Germinal center (tissue), 1 donor: ENCODE measurements around the gene ADGRD1.

Experiments used
- DNase-seq: peaks from one replicate; pipeline ENCODE4 v3.0.0; 2012; ENCODE audit warnings: mixed read lengths, low spot score

The ADGRD1 gene

GRCh38 chr12:131102991-131103668, 149.4 kb downstream of the ADGRD1 start:
- no peak for DNase-seq

GRCh38 chr12:131103669-131104462, 150.2 kb downstream of the ADGRD1 start:
- DNase-seq = no peak

- DNase-seq = peak; percentile 66
These were observed 151.0 kb downstream of the ADGRD1 start for GRCh38 chr12:131104463-131105350.

GRCh38 chr12:131105351-131105735, 151.6 kb downstream of the ADGRD1 start:
- no peak for DNase-seq

DNA sequence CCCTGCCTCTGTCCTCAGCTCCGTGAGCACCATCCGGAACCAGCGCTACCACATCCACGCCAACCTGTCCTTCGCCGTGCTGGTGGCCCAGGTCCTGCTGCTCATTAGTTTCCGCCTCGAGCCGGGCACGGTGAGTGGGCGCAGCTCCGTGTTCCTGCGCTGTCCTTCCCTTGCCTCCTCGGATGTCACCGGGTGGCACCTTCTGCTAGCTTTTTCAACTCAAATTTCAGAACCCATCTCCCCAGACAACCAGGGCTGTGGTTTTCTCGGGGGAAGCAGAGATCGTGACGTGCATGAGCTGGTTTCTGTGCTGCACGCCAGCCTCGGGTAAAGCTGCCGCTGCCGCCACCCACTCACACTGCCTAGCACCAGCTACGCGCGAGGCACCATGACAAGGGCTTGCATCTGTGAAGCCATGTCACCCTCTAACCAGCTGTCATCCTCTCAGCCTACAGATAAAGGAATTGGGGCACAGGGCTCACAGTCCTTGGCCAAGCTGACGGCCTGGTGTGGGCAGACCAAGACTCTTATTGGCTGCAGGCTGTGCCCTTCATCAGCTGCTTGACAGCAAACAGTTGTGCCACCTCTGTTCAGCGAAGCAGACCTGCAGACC, 152.1 kb downstream of the ADGRD1 start:
- DNase-seq = no peak

GRCh38 chr12:131106349-131106941, 152.7 kb downstream of the ADGRD1 start:
- no peak for DNase-seq

GRCh38 chr12:131108177-131108955, 154.7 kb downstream of the ADGRD1 start:
- no peak for DNase-seq

DNA sequence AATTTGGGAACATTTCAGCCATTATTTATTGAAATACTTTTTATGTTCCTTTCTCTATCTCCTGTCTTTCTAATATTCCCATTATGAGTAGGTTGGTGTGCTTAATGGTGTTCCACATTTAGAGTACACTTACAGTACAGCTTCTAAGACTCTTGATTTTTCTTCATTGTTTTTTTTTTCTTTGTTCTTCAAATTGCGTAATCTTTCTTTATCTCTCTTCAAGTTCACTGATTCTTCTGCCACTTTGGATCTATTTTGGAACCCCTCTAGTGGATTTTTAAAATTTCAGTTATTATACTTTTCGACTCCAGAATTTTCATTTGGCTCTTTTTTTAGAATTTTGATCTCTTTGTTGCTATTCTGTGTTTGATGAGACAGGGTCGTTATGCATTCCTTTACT, 157.7 kb downstream of the ADGRD1 start:
- no peak for DNase-seq

DNA sequence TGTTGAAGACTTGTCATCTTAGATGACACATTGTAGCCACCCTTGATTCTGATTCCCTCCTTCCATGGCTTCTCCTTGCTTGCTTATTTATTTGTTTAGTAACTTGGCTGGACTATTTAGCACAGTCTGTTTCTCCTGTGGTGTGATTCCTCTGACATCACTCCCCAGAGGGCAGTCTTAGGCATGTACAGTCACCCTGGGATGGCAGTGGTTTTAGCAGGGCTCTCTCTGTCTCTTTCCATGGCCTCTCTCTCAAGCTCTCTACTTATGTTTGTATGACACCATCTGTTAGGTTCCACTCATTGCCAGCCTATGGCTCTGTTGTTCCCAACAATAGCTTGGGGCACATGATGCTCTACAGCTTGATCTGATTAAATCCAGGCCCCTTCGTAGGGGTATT, 158.3 kb downstream of the ADGRD1 start:
- no peak for DNase-seq

GRCh38 chr12:131112700-131113290, 159.1 kb downstream of the ADGRD1 start:
- DNase-seq = no peak

DNA sequence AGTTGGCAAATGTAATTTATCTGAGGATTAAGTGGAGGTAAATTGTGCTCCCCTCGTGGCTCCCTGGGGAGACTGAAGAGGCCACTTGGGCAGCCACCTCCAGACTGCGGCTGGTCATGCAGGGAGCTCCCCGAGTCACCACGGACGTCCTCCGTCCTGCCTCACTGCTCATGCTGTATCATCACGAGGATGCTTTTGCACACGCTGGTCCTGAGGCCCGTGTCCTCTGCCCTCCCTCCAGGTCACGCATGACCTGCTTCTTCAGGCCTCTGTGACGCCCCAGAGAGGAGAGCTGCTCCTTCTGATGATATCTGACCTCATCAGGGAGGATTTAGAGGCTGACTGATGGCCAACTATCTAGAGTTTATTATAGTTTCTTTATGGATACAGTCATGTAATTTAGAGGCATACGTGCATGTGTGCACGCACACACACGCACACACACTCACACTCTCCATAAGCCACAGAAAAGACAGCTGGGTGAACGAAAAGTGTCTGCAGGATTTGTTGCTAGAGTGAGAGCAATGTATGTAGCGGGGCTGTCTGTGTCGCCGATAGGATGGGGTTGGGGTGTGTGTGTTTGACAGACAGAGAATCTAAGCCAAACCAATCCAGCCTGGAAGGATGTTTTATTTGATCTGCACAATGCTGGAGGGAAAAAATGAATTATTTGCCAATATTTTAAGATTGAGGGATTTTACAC, 160.0 kb downstream of the ADGRD1 start:
- no peak for DNase-seq

- DNase-seq = no peak
These were observed 160.6 kb downstream of the ADGRD1 start for GRCh38 chr12:131114271-131114670.

DNA sequence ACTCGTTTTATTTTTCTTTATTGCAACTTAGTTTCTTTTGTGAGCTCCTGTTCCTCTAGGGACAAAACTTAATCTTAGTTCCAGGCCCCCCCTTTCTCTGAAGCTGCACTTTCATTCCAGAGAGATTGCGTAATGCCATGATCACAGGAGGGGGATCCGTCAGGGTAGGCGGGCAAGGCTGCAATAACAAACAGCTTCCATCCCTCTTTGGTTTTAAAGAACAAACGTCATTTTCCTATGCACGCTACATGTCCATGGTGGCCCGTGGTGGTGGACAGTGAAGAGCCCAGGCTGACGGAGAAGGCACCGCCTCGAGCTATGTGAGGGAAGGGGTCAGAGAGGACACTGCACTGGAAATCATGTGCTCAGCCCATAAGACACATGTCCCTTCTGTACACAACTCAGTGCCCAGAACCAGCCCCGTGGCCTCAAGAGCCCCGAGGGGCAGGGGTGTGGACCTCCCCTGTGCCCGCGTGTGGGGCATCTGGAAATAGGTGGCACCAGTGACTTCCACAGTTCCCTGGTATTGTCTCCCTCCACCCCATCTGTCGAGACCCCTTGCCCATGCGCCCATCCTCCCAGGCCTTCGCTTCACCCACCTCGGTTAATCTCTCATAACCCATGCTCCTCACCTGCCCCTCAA, 161.4 kb downstream of the ADGRD1 start:
- DNase-seq = no peak

GRCh38 chr12:131115766-131116467, 162.2 kb downstream of the ADGRD1 start:
- no peak for DNase-seq

- DNase-seq = no peak
These were observed 162.9 kb downstream of the ADGRD1 start for GRCh38 chr12:131116468-131117117.

DNA sequence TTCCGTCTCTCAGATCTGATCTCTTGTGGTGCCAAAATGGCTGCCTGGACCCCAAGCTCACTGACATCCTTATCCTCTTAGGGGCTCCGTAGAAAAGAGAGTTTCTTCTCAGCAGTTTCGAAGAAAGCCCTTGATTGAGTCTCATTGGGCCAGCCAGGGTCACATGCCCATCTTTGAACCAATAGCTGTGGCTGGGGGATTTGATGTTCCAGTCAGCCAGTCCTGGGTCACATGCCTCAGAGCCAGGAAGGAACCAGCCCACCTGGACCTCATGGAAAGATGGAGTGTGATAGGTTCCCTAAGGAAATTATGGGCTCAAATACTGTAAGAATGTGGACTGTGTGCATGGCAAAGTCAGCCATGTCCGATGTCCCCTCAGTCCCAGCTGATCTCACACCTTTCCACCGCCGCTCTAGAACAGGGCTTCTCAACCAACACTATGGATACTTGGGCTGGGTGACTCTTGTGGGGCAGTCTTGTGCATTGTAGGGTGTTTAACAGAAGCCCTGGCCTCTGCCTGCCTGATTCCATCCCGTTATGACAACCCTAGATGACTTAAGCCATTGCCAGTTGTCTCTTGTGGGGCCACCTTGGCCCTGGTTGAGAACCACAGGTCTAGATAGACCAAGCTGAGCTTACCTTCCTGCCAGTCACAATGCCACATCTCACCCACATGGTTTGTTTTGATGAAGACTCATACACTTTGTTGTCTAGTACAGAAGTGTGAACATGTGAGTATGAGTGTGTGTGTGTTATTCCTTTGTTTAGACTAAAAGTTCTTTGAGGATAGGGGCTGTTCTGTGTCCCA, 163.9 kb downstream of the ADGRD1 start:
- no peak for DNase-seq

GRCh38 chr12:131118371-131118770, 164.7 kb downstream of the ADGRD1 start:
- no peak for DNase-seq
